Cortex of kidney (tissue), 1 donor: ENCODE results near the gene SPNS2.

Source experiments
- DNase-seq: peaks from one replicate; lab custom pipeline; 2025; lab: John Stamatoyannopoulos, UW

SPNS2 gene

GRCh38 chr17:4480929-4481898, 17.5 kb upstream of the SPNS2 start:
- no peak for DNase-seq

DNA sequence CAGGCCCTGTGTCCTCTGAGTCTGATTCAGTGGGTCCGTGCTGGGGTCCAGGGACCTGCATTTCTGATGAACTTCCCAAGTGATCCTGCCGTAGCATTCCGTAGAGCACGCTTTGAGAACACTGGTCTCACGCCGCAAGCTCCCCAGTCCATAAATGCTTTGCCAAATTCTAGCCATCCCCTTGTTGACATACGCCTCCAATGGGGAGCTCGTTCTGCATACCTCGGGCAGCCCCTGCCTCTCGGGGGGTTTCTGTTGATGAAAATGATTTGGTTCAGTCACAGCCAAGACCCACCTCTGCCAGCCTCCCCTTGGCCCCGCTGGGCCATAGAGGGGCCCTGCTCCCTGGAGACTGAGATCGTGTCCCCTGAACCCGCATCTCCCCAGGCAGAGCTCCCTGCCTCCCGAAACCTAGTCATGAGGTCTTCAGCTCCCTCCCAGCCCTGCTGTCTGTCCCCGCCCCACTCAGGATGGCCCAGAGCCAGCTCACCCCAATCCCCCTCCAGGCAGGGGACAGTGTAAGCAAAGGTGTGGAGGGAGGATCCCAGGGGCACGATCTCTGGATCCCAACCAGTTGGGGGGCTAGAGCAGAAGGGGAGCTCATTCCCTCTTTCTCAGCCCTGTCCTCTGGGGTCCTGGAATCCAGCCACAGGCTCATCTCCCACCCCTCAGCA, 16.2 kb upstream of the SPNS2 start:
- DNase-seq, result no peak

DNA sequence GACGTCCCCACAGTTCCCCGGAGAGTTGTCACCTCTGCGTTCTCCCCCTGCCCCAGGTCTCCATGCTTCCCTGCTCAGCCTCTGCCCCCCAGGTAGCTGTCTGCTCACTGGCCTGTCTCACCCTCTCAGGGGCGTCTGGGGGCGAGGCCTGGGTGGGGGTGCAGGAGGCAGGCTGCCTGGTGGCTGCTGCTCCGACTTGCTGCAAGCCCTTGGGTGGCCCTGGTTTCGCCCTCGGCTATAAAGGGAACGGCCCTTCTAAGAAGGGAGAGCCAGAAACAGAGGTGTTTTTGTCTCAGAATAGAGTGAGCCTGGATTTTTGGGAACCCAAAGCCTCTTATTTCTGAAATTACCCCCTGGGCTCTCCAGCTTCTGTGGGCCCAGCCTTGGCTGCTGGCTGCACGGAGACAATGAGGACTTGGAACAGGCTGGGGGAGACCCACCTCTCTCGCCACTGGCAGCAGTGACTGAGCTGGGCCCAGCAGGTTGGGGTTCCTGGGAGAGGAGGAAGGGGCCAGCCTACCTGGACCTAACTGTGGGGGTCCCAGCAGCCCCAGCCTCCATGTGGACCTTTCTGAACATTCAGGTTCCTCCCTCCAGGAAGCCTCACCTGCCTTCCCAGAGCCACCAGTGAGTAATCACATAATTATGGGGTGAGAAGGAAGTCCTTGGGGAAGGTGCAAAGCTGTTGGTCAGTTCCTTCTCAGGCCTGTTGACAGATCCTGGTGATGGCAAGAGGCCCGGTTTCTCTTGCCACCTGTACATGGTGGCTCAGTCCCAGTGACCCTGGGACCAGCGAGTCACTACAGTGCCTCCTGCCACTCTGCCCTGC, 15.5 kb upstream of the SPNS2 start:
- no peak for DNase-seq

GRCh38 chr17:4485676-4486646, 12.7 kb upstream of the SPNS2 start:
- DNase-seq, result no peak

DNA sequence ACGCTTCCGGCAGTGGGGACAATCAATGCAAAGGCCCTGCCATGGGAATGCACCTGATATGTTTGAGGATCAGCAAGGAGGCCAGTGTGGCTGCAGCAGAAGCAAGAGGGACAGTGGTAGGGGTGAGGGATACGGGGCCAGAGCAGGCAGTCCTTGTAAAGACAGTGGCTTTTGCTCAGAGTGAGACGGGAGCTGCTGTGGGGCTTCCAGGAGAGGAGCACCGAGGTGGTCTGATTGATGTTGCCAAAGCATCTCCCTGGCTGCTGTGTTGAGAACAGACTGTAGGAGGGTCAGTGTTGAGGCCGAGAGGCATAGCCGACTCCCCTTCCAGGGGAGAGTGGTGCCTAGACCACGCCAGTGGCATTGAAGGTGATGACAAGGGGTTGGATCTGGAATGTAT, 11.4 kb upstream of the SPNS2 start:
- DNase-seq, result no peak

DNA sequence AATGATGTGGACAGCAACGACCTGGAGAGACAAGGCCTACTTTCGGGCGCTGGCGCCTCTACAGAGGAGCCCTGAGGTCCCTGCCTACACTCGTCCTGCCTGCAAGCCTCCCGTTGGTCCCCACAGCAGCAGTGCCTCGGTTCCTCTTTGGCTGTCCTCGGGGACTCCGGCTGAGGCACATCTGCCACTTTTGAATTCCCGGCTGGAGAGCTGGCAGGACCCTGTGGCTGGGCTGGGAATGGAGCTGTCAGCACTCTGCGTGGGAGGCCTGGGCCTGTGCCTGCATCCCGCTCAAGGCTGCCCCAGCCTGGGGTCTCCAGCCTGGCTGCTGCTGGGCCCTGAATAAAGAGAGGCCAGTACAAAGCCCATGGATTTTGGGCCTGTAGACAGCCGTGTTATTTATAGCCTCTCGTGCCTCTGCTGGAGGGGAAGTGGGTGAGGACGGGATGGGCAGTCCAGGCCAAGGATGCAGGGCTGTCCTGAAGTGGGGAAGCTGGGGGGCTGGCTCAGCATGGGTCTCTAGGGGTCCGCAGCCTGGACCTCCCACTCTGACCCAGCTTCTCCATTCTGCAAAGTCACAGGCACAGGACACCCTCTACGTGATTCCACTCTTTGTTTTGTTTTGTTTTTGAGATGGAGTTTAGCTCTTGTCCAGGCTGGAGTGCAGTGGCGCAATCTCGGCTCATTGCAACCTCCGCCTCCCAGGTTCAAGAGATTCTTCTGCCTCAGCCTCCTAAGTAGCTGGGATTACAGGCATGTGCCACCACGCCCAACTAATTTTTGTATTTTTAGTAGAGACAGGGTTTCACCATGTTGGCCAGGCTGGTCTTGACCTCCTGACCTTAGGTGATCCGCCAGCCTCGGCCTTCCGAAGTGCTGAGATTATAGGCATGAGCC, 10.6 kb upstream of the SPNS2 start:
- no peak for DNase-seq

GRCh38 chr17:4488989-4489595, 9.6 kb upstream of the SPNS2 start:
- no peak for DNase-seq

DNA sequence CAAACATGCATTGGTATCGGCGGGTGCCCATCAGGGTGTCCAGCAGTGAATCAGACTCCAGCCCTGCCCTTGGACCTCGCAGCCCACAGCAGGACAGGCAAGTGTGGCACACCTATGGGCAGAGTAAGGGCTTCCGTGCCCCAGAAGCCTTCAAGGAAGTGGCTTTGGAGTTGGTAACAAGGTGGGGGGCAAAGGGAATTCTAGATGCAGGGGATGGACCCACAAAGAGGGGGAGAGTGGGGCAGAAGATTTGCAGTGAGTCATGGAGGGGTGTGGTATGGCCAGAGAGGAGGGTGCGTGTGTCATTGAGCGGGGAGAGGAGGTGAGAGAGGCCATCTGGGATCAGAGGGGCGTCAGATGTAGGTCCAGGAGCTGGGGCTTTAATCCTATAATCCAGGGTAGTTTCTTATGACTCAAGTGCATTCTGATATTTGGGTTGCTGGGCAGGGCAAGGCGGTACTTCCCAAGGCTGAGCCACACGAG, 8.5 kb upstream of the SPNS2 start:
- DNase-seq, result no peak

GRCh38 chr17:4490637-4491061, 8.0 kb upstream of the SPNS2 start:
- no peak for DNase-seq

- DNase-seq, result no peak
These were observed 5.7 kb upstream of the SPNS2 start for GRCh38 chr17:4492721-4493561.

DNA sequence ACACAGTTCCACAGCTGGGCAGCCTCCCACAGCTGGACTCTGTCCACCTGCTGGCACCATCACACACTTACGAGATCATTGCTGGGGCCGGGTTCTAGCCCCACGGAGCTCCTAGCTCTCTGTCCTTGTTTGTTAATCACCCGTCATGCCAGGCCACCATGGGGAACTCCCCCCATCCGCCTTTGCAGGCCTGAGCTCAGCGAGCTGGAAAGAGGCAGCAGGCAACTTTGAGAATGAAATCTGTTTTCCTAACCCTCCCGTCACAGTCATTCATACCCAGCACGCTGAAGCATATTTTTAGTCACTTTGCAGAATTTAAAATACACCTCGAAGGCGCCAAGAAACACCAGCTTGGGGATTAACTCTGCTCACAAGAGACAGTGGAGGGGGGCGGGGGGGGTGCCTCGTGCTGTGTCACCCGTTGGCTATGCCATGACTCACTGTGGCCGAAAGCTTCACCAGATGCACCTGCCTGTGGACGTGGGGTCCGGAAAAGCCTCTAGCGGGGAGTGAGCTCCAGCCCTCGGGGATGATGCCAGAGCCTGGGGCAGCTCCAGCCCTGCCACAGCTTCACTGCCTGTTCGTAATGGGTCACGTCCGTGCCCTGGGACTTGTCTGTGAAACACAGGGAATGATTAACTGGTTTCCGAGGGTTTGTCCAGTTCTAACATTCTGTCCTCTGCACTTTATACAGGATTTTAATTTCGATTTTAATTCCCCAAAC, 1.4 kb upstream of the SPNS2 start:
- DNase-seq, result no peak

DNA sequence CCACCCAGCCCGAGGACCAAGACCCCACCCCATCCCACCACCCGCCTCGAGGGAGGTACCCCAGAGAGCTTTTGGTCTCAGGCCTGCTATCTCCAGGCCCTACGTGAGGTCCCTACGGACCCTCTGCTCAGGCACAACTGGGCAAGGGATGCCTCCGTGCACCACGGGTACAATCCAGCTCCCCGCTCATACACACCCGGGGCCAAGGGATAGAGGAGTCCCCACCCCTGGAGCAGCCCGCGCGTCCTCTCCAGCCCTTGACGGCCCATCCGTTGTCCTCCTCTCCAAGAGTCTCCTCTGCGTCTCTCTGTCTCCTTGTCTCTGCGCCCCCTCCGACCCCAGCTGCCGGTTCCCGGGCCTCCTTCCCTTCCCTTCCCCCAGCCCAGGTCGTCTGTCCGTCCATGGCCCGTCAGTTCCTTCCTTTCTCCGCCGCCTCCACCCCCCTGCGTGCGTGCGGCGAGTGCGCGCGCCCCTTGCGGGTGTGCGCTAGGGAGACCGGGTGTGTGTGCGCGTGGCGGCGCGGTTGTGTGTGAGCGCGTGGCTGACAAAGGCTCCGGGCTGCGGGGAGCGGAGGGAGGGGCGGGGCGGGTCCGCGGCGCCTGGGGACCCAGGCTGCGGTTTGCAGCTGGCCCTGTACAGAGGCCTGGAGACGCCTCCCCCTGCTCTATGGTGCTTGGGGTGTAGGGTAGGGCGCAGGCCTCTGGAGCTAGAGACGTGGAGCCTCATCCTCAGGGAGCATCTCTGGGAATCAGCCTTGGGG, 930 bp downstream of the SPNS2 start:
- no peak for DNase-seq

DNA sequence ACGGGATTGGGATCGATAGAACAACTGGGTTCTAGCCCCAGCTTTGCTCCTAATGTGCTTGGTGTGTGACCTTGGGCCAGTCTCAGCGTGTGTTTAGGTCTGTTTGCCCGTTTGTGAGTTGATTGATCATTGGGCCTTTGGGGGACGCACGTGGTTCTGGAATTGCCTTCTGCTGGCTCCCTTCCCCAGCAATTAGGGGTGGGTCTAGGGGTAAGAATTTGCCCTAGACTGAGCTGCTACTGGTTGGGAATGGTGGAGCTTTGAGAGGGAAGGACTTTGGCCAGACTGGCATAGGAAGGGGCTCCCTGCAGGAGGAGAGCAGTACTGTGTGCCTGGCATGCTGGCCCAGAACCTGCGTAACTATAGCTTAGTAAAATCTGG, 1.5 kb downstream of the SPNS2 start:
- no peak for DNase-seq

DNA sequence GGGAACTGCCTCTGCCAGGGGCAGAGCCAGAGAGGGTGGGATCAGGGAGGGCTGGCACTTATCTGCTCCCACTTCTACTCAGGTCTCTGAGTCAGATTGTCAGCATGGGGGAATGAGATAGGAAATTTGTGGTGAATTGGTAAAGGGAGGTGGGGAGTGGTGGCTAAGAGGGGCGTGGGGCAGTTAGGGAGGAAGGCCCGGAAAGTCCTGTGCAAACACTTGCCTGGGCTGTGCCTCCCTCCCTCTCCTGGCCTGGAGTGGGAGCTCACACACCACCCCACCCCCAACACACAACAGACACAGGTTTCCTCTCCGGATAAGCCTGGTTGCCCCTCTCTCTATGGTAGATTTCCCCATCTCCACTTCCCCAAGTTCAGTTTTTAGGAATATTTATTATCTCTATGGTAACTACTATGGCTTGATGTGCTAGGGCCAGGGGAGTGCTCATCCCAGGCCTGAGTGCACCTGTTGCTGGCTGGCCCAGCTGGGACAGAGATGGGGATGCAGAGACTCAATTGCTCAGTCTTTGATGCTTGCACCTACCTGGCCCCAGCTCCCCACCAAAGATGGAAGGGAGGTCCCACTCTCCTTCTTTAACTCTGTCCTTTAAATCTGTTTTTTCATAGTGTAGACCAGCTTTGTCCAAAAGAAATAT, 2.7 kb downstream of the SPNS2 start:
- DNase-seq, result no peak

DNA sequence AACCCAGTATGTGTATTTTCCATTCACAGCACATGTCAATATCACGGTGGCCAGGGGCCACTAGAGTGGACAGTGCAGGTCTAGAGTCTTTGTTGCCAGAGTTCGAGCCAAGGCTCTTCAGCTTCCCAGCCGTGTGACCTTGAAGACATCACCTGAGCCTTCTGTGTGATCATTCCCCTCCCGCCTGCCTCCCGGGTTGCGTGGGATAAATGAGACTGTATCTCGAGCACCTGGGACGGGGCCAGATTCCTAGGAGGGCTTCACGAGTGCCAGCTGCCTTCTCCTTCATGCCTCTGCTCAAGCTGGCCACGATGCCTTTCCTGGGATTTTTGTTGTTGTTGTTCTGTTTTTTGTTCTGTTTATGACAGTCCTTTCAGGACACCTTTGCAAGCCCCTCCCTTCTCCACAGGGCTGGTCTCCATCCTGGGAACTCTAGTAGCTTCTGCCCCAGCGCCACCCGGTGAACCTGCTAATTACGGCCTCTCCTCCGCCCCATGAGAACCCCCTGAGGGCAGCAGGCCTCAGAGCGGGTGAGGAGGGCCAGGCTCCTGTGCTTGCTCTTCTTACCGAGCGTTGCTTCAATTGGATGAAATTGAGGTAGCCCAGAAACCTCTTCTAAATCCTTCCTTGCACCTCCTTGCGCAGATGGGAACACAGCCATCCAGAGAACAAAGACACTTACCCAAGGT, 3.9 kb downstream of the SPNS2 start:
- DNase-seq, result no peak
